HCT116 (cell line): ENCODE measurements around the gene PLD2. TPM values are rescaled to one million over a fixed set of nuclear protein-coding genes. Genes with fewer than 3 reads are reported as not detected.

Experiments used
- ATAC-seq: fragments of 200-7000 bp; cut with Tn5 transposase; 2 replicates; pipeline ENCODE4 v1.9.1; 2020; ENCODE audit warnings: mild to moderate bottlenecking, moderate library complexity
- BruUV-seq: library from RNA; stranded (reverse); fragments of 400-500 nt; replicated peaks from 2 replicates; lab custom pipeline; 2021; lab: Mats Ljungman, UMichigan
- CTCF ChIA-PET: fragments of 300-600 bp; sonication (Branson Sonifier 250); formaldehyde crosslinking; loops from one replicate; lab custom pipeline; 2021; ENCODE audit warnings: antibody characterized with exemption; lab: Charles Lee
- POLR2A ChIA-PET: fragments of 300-600, 350-600 bp; sonication (Branson Sonifier 250); formaldehyde crosslinking; loops from one replicate; lab custom pipeline; 2021; ENCODE audit warnings: antibody characterized with exemption; lab: Charles Lee
- RAD21 ChIA-PET, 2 experiments: fragments of 300-600 bp; sonication (Branson Sonifier 250); formaldehyde crosslinking; loops; one replicate each; lab custom pipeline; 2023; ENCODE audit warnings: low total read pairs in 2 of 2; ENCODE audit not compliant: uncharacterized antibody in 2 of 2, unreplicated experiment in 2 of 2, low non-redundant PET in 1 of 2; lab: Charles Lee
- DNase-seq: peaks from one replicate; pipeline ENCODE4 v3.0.0-alpha.2; 2010; ENCODE audit warnings: low read depth, low spot score
- H2AFZ ChIP-seq: fragments of 200-600 bp; shearing (Covaris generic), sonication (generic); 2 replicates; pipeline ENCODE4 v1.6.1; 2017; ENCODE audit warnings: low read depth, mixed run types, mixed read lengths, antibody characterized with exemption, low read length; ENCODE audit not compliant: poor library complexity, severe bottlenecking
- H3K27ac ChIP-seq: 2 replicates; pipeline ENCODE4 v1.5.1; 2012; ENCODE audit warnings: low read depth, low read length
- H3K27me3 ChIP-seq: fragments of 200-600 bp; sonication (generic); 2 replicates; pipeline ENCODE4 v1.6.1; 2016; ENCODE audit warnings: mixed run types, low read length, mixed read lengths; ENCODE audit not compliant: insufficient read depth
- H3K36me3 ChIP-seq, 2 experiments: fragments of 200-500 bp in 1 of 2; fragments of 200-600 bp in 1 of 2; sonication (Bioruptor generic) in 1 of 2; sonication (generic) in 1 of 2; 2 replicates each; pipeline versions ENCODE4 v1.5.1 to v1.6.1; 2014 to 2016; ENCODE audit warnings: low read length in 2 of 2, inconsistent platforms in 1 of 2, mixed read lengths in 1 of 2, mixed run types in 1 of 2; ENCODE audit not compliant: insufficient read depth in 2 of 2, control insufficient read depth in 1 of 2
- H3K4me1 ChIP-seq, 2 experiments: fragments of 200-600 bp in 1 of 2; sonication (generic) in 1 of 2; 2 replicates each; pipeline versions ENCODE4 v1.5.1 to v1.6.1; 2012 to 2017; ENCODE audit warnings: low read length in 2 of 2, inconsistent platforms in 1 of 2, mild to moderate bottlenecking in 1 of 2, mixed read lengths in 1 of 2, mixed run types in 1 of 2, moderate library complexity in 1 of 2; ENCODE audit not compliant: insufficient read depth in 2 of 2, control insufficient read depth in 1 of 2
- H3K4me2 ChIP-seq: fragments of 200-600 bp; sonication (generic); 2 replicates; pipeline ENCODE4 v1.6.1; 2017; ENCODE audit warnings: mixed run types, low read length, mixed read lengths
- H3K4me3 ChIP-seq, 2 experiments: fragments of 200-600 bp in 1 of 2; sonication (generic) in 1 of 2; replicated peaks in 1 of 2; 2 replicates each; pipeline ENCODE4 v1.5.1; 2011 to 2016; ENCODE audit warnings: low read length in 2 of 2, control low read depth in 1 of 2, low read depth in 1 of 2, mild to moderate bottlenecking in 1 of 2, mixed read lengths in 1 of 2, mixed run types in 1 of 2
- H3K79me2 ChIP-seq: fragments of 200-600 bp; sonication (generic); 2 replicates; pipeline ENCODE4 v1.6.1; 2017; ENCODE audit warnings: mild to moderate bottlenecking, mixed run types, low read length, moderate library complexity, mixed read lengths; ENCODE audit not compliant: insufficient read depth
- H3K9ac ChIP-seq: fragments of 200-600 bp; sonication (generic); 2 replicates; pipeline ENCODE4 v1.6.1; 2016; ENCODE audit warnings: low read length, mixed read lengths
- H3K9me2 ChIP-seq: fragments of 200-600 bp; sonication (generic), shearing (Covaris generic); 2 replicates; pipeline ENCODE4 v1.6.1; 2017; ENCODE audit warnings: mixed run types, mild to moderate bottlenecking, moderate library complexity; ENCODE audit not compliant: insufficient read depth
- H3K9me3 ChIP-seq, 2 experiments: fragments of 200-500 bp in 1 of 2; fragments of 200-600 bp in 1 of 2; sonication (Bioruptor generic) in 1 of 2; sonication (generic) in 1 of 2; 2 replicates each; pipeline ENCODE4 v1.6.1; 2014 to 2017; ENCODE audit warnings: low read length in 2 of 2, mixed read lengths in 2 of 2, inconsistent platforms in 1 of 2, low read depth in 1 of 2, mild to moderate bottlenecking in 1 of 2, mixed run types in 1 of 2, moderate library complexity in 1 of 2; ENCODE audit not compliant: control insufficient read depth in 1 of 2, insufficient read depth in 1 of 2
- H4K20me1 ChIP-seq: fragments of 200-600 bp; sonication (generic), shearing (Covaris generic); 2 replicates; pipeline ENCODE4 v1.6.1; 2017; ENCODE audit warnings: mixed run types, mild to moderate bottlenecking, moderate library complexity; ENCODE audit not compliant: insufficient read depth
- CEBPB ChIP-seq: IDR thresholded peaks from 2 replicates; pipeline ENCODE4 v1.6.1; 2012; ENCODE audit warnings: low read depth
- EGR1 ChIP-seq: IDR thresholded peaks from 2 replicates; pipeline ENCODE4 v1.6.1; 2012; ENCODE audit warnings: low read depth
- ELF1 ChIP-seq: IDR thresholded peaks from 2 replicates; pipeline ENCODE4 v1.6.1; 2012; ENCODE audit warnings: low read depth, borderline replicate concordance
- FOSL1 ChIP-seq: IDR thresholded peaks from 2 replicates; pipeline ENCODE4 v1.6.1; 2012; ENCODE audit warnings: low read depth
- JUND ChIP-seq: IDR thresholded peaks from 2 replicates; pipeline ENCODE4 v1.6.1; 2012
- POLR2A ChIP-seq: IDR thresholded peaks from 2 replicates; pipeline ENCODE4 v1.7.0; 2011; ENCODE audit warnings: borderline replicate concordance; ENCODE audit not compliant: insufficient read depth, insufficient read length; ENCODE audit errors: extremely low read depth
- POLR2AphosphoS5 ChIP-seq: IDR thresholded peaks from 2 replicates; pipeline ENCODE4 v1.6.1; 2011; ENCODE audit warnings: mild to moderate bottlenecking, low read depth, low read length, moderate library complexity
- RAD21 ChIP-seq: IDR thresholded peaks from 2 replicates; pipeline ENCODE4 v1.6.1; 2012; ENCODE audit warnings: low read depth, mild to moderate bottlenecking
- SIN3A ChIP-seq: IDR thresholded peaks from 2 replicates; pipeline ENCODE4 v1.6.1; 2012; ENCODE audit warnings: low read depth
- SRF ChIP-seq: IDR thresholded peaks from 2 replicates; pipeline ENCODE4 v1.6.1; 2012; ENCODE audit warnings: low read depth
- TCF7L2 ChIP-seq: IDR thresholded peaks from 2 replicates; pipeline ENCODE4 v1.7.0; 2011; ENCODE audit warnings: borderline replicate concordance, inconsistent platforms; ENCODE audit not compliant: insufficient read depth, insufficient read length; ENCODE audit errors: extremely low read depth
- ZFX ChIP-seq: fragments of 450-650 bp; IDR thresholded peaks from 2 replicates; pipeline ENCODE4 v1.6.1; 2017
- ZNF274 ChIP-seq: fragments of 200-500 bp; sonication (Bioruptor generic); IDR thresholded peaks from 2 replicates; pipeline ENCODE4 v1.6.1; 2014; ENCODE audit warnings: mild to moderate bottlenecking, low read depth, low read length, inconsistent platforms
- intact Hi-C: fragments of 100-400 bp; cut with micrococcal nuclease; formaldehyde crosslinking; loops from 2 replicates; pipeline ENCODE4 v1.10.0; 2022
- total RNA-seq: library from RNA; stranded (reverse); gene quantifications from one replicate; pipeline ENCODE4 v1.2.1, GENCODE V29; 2021; ENCODE audit not compliant: unreplicated experiment
- TF ChIP-seq, protein P1 (sequence below): IDR thresholded peaks from 2 replicates; pipeline ENCODE4 v1.6.1; 2012
- TF ChIP-seq, protein P2 (sequence below): IDR thresholded peaks from 2 replicates; pipeline ENCODE4 v1.6.1; 2012
- TF ChIP-seq, protein P3 (sequence below), 3 experiments: fragments of 200-600 bp in 1 of 3; sonication (generic) in 1 of 3; IDR thresholded peaks in 2 of 3; conservative IDR thresholded peaks in 1 of 3; 2 replicates each; pipeline ENCODE4 v1.5.1; 2012 to 2017; ENCODE audit warnings: low read depth in 2 of 3, low read length in 2 of 3, antibody characterized with exemption in 1 of 3, borderline replicate concordance in 1 of 3, control low read depth in 1 of 3, mild to moderate bottlenecking in 1 of 3, mixed read lengths in 1 of 3, mixed run types in 1 of 3, moderate library complexity in 1 of 3; ENCODE audit not compliant: insufficient read depth in 1 of 3
- TF ChIP-seq, protein P4 (sequence below): IDR thresholded peaks from 2 replicates; pipeline ENCODE4 v1.6.1; 2012; ENCODE audit warnings: low read depth

Gene PLD2
- total RNA-seq, 1 experiment from 2014 or later = 47.7 TPM

DNA sequence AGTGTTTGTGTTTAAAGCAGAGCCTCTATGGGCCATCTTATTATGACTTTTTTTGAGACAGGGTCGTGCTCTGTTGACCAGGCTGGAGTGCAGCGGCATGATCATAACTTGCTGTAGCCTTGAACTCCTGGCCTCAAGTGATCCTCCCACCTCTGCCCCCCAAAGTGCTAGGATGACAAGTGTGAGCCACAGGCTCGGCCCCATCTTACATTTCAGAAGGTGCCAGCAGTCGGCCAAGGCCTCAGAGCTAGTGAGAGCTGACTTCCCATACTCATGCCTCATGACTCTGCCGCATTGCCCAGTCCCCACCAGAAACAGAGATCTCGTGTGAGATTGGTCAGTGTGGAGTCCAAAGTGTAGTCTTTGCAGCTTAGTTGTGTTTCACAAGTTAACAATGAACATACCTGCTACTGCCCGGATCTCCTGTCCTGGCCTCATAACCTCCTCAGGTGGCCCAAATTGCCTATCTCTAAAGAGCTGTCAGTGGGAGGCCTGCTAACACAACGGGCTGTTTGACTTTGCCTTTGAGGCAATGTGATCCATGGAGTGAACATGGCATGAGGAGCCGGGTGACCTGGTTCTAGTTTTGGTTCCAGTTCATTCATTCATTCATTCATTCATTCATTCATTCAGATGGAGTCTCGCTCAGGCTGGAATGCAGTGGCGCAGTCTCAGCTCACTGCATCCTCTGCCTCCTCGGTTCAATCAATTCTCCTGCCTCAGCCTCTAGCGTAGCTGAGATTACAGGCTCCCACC, 39.9 kb downstream of the PLD2 start:
- H3K79me2 ChIP-seq = peaks cover 92% of the 10 kb centered on the region
- H3K4me2 ChIP-seq = no peak overlapping the region
- H2AFZ ChIP-seq = no peak overlapping the region
- no peaks in the 10 kb centered on the region for H3K27me3 ChIP-seq
- 0 out of 4 replicates have a peak, but pooled peaks cover 0 to 8% of the 10 kb centered on the region in 2 experiments for H3K36me3 ChIP-seq
- DNase-seq = no peak
- intact Hi-C loops = no loop called here
- TF ChIP-seq FOSL1 (no peak), CEBPB (no peak), JUND (no peak), ZFX (no peak), TCF7L2 (no peak), SIN3A (no peak), POLR2A (no peak), SRF (no peak), POLR2AphosphoS5 (no peak), ZNF274 (no peak), RAD21 (no peak), ELF1 (no peak), EGR1 (no peak)
- TF ChIP-seq, protein P1, sequence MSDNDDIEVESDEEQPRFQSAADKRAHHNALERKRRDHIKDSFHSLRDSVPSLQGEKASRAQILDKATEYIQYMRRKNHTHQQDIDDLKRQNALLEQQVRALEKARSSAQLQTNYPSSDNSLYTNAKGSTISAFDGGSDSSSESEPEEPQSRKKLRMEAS = no peak
- TF ChIP-seq, protein P2, sequence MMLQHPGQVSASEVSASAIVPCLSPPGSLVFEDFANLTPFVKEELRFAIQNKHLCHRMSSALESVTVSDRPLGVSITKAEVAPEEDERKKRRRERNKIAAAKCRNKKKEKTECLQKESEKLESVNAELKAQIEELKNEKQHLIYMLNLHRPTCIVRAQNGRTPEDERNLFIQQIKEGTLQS = no peak
- TF ChIP-seq, protein P3, sequence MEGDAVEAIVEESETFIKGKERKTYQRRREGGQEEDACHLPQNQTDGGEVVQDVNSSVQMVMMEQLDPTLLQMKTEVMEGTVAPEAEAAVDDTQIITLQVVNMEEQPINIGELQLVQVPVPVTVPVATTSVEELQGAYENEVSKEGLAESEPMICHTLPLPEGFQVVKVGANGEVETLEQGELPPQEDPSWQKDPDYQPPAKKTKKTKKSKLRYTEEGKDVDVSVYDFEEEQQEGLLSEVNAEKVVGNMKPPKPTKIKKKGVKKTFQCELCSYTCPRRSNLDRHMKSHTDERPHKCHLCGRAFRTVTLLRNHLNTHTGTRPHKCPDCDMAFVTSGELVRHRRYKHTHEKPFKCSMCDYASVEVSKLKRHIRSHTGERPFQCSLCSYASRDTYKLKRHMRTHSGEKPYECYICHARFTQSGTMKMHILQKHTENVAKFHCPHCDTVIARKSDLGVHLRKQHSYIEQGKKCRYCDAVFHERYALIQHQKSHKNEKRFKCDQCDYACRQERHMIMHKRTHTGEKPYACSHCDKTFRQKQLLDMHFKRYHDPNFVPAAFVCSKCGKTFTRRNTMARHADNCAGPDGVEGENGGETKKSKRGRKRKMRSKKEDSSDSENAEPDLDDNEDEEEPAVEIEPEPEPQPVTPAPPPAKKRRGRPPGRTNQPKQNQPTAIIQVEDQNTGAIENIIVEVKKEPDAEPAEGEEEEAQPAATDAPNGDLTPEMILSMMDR (IDR thresholded peaks at IDR 0.05 in 2 of 3, conservative IDR thresholded peaks at IDR 0.05 in 1 of 3; ENCODE audit: borderline replicate concordance in 1 of 3, insufficient read depth in 1 of 3, low read depth in 2 of 3, low read length in 2 of 3) = no peak
- TF ChIP-seq, protein P4, sequence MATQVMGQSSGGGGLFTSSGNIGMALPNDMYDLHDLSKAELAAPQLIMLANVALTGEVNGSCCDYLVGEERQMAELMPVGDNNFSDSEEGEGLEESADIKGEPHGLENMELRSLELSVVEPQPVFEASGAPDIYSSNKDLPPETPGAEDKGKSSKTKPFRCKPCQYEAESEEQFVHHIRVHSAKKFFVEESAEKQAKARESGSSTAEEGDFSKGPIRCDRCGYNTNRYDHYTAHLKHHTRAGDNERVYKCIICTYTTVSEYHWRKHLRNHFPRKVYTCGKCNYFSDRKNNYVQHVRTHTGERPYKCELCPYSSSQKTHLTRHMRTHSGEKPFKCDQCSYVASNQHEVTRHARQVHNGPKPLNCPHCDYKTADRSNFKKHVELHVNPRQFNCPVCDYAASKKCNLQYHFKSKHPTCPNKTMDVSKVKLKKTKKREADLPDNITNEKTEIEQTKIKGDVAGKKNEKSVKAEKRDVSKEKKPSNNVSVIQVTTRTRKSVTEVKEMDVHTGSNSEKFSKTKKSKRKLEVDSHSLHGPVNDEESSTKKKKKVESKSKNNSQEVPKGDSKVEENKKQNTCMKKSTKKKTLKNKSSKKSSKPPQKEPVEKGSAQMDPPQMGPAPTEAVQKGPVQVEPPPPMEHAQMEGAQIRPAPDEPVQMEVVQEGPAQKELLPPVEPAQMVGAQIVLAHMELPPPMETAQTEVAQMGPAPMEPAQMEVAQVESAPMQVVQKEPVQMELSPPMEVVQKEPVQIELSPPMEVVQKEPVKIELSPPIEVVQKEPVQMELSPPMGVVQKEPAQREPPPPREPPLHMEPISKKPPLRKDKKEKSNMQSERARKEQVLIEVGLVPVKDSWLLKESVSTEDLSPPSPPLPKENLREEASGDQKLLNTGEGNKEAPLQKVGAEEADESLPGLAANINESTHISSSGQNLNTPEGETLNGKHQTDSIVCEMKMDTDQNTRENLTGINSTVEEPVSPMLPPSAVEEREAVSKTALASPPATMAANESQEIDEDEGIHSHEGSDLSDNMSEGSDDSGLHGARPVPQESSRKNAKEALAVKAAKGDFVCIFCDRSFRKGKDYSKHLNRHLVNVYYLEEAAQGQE = no peak
- H3K4me3 ChIP-seq = no peak overlapping the region
- no peak for ATAC-seq
- peaks cover 22 to 58% of the 10 kb centered on the region in 2 experiments for H3K4me1 ChIP-seq
- ChIA-PET CTCF (no interaction called here), POLR2A (no interaction called here), RAD21 (interaction anchor here in 1 of 2 experiments (0.5 kb wide), 1 partner anchor 181 kb away, joined by 3 read pairs; no protein-coding TSS in a partner anchor)
- H4K20me1 ChIP-seq = no peaks in the 10 kb centered on the region
- BruUV-seq = no TSS peak
- no peaks in the 10 kb centered on the region for H3K9me3 ChIP-seq
- H3K9me2 ChIP-seq = no peaks in the 10 kb centered on the region
- no peak overlapping the region for H3K9ac ChIP-seq
- no peak overlapping the region for H3K27ac ChIP-seq
